Activated T-cell treated with anti-CD3 and anti-CD28 coated beads, Interleukin-2, amount 50 U/mL, for 24 hours (primary cell): Measurements from ENCODE around the gene SCP2D1.
A peak's percentile ranks its signal among the peaks of the same experiment; 100 is the strongest.
"Not testable (repeated sequence)": the region's sequence is repeated elsewhere in the genome, so short reads cannot be mapped to it uniquely, and the experiment has no call there.

Source experiments
- DNase-seq: peaks from one replicate; pipeline ENCODE4 v3.0.0-alpha.2; 2020
- H3K27ac Mint-ChIP-seq: 2 replicates; pipeline ENCODE4 v1.8.0; 2020; ENCODE audit warnings: mild to moderate bottlenecking, mixed read lengths
- H3K27me3 Mint-ChIP-seq: 2 replicates; pipeline ENCODE4 v1.8.0; 2020; ENCODE audit warnings: mixed read lengths
- H3K36me3 Mint-ChIP-seq: 2 replicates; pipeline ENCODE4 v1.8.0; 2020; ENCODE audit warnings: low read depth, mixed read lengths
- H3K4me1 Mint-ChIP-seq: 2 replicates; pipeline ENCODE4 v1.8.0; 2020; ENCODE audit warnings: low read depth, mixed read lengths
- H3K4me3 Mint-ChIP-seq: 2 replicates; pipeline ENCODE4 v1.8.0; 2020; ENCODE audit warnings: mild to moderate bottlenecking, moderate library complexity, mixed read lengths
- H3K9me3 Mint-ChIP-seq: 2 replicates; pipeline ENCODE4 v1.8.0; 2020; ENCODE audit warnings: mixed read lengths

The SCP2D1 gene

GRCh38 chr20:18813483-18813882 lies at the start of gene SCP2D1:
Gene SCP2D1, plus strand, starts transcription at chr20:18813783. Its CDS starts 33 bp downstream, at chr20:18813816.
- no peak within 1 kb of the TSS for H3K27ac Mint-ChIP-seq
- H3K36me3 Mint-ChIP-seq = no peaks in the 10 kb centered on the region
- H3K9me3 Mint-ChIP-seq = no peaks in the 10 kb centered on the region
- H3K27me3 Mint-ChIP-seq = peaks cover 3% of the 10 kb centered on the region
- no peak for DNase-seq
- no peaks in the 10 kb centered on the region for H3K4me1 Mint-ChIP-seq
- no peak within 1 kb of the TSS for H3K4me3 Mint-ChIP-seq

GRCh38 chr20:18767676-18768075 lies 45.9 kb upstream of the SCP2D1 start:
- DNase-seq = no peak
- Mint-ChIP-seq H3K4me3 (no peak overlapping the region), H3K27me3 (peaks cover 4% of the 10 kb centered on the region), H3K4me1 (no peaks in the 10 kb centered on the region), H3K27ac (no peak overlapping the region), H3K9me3 (no peaks in the 10 kb centered on the region), H3K36me3 (peaks cover 17% of the 10 kb centered on the region)

GRCh38 chr20:18773566-18773965 lies 40.0 kb upstream of the SCP2D1 start:
- Mint-ChIP-seq H3K4me3 (no peak overlapping the region), H3K4me1 (no peaks in the 10 kb centered on the region), H3K36me3 (no peaks in the 10 kb centered on the region), H3K27ac (no peak overlapping the region), H3K9me3 (no peaks in the 10 kb centered on the region), H3K27me3 (peaks cover 18% of the 10 kb centered on the region)
- DNase-seq = no peak

- Mint-ChIP-seq H3K4me3 (no peak overlapping the region), H3K9me3 (no peaks in the 10 kb centered on the region), H3K27me3 (peaks cover 18% of the 10 kb centered on the region), H3K27ac (no peak overlapping the region), H3K4me1 (no peaks in the 10 kb centered on the region), H3K36me3 (no peaks in the 10 kb centered on the region)
- DNase-seq = no peak
Observed at GRCh38 chr20:18774207-18774606, 39.4 kb upstream of the SCP2D1 start.

- Mint-ChIP-seq H3K27me3 (peaks cover 18% of the 10 kb centered on the region), H3K4me1 (no peaks in the 10 kb centered on the region), H3K36me3 (no peaks in the 10 kb centered on the region), H3K27ac (no peak overlapping the region), H3K9me3 (no peaks in the 10 kb centered on the region), H3K4me3 (no peak overlapping the region)
- no peak for DNase-seq
Observed at GRCh38 chr20:18775633-18776032, 38.0 kb upstream of the SCP2D1 start.

- DNase-seq = no peak
- Mint-ChIP-seq H3K27me3 (peaks cover 10% of the 10 kb centered on the region), H3K4me3 (no peak overlapping the region), H3K27ac (no peak overlapping the region), H3K4me1 (no peaks in the 10 kb centered on the region), H3K9me3 (no peaks in the 10 kb centered on the region), H3K36me3 (no peaks in the 10 kb centered on the region)
Observed at GRCh38 chr20:18778690-18779392, 34.7 kb upstream of the SCP2D1 start.

- no peak overlapping the region for H3K4me3 Mint-ChIP-seq
- no peaks in the 10 kb centered on the region for H3K9me3 Mint-ChIP-seq
- H3K27ac Mint-ChIP-seq = no peak overlapping the region
- no peaks in the 10 kb centered on the region for H3K4me1 Mint-ChIP-seq
- peaks cover 5% of the 10 kb centered on the region for H3K27me3 Mint-ChIP-seq
- no peak for DNase-seq
- H3K36me3 Mint-ChIP-seq = no peaks in the 10 kb centered on the region
Observed at GRCh38 chr20:18780385-18781130, 33.0 kb upstream of the SCP2D1 start.

- DNase-seq = no peak
- H3K27me3 Mint-ChIP-seq = peaks cover 12% of the 10 kb centered on the region
Observed at GRCh38 chr20:18781509-18781908, 32.1 kb upstream of the SCP2D1 start.

GRCh38 chr20:18783385-18783959 lies 30.1 kb upstream of the SCP2D1 start:
- H3K27ac Mint-ChIP-seq = no peak overlapping the region
- no peak for DNase-seq
- no peaks in the 10 kb centered on the region for H3K9me3 Mint-ChIP-seq
- no peaks in the 10 kb centered on the region for H3K4me1 Mint-ChIP-seq
- no peak overlapping the region for H3K4me3 Mint-ChIP-seq
- no peaks in the 10 kb centered on the region for H3K36me3 Mint-ChIP-seq
- peaks cover 23% of the 10 kb centered on the region for H3K27me3 Mint-ChIP-seq

More at GRCh38 chr20:18781509-18781908, 32.1 kb upstream of the SCP2D1 start:
- H3K9me3 Mint-ChIP-seq = no peaks in the 10 kb centered on the region
- H3K4me3 Mint-ChIP-seq = no peak overlapping the region
- no peaks in the 10 kb centered on the region for H3K4me1 Mint-ChIP-seq
- H3K27ac Mint-ChIP-seq = no peak overlapping the region
- H3K36me3 Mint-ChIP-seq = no peaks in the 10 kb centered on the region

GRCh38 chr20:18787046-18787445 lies 26.5 kb upstream of the SCP2D1 start:
- not testable (repeated sequence) for H3K4me1 Mint-ChIP-seq, H3K36me3 Mint-ChIP-seq, H3K9me3 Mint-ChIP-seq, H3K27ac Mint-ChIP-seq, H3K4me3 Mint-ChIP-seq, DNase-seq
- H3K27me3 Mint-ChIP-seq = peaks cover 43% of the 10 kb centered on the region

GRCh38 chr20:18788021-18788420 lies 25.6 kb upstream of the SCP2D1 start:
- no peak for DNase-seq
- no peak overlapping the region for H3K4me3 Mint-ChIP-seq
- H3K27me3 Mint-ChIP-seq = peaks cover 43% of the 10 kb centered on the region
- H3K4me1 Mint-ChIP-seq = no peaks in the 10 kb centered on the region
- H3K9me3 Mint-ChIP-seq = no peaks in the 10 kb centered on the region
- no peaks in the 10 kb centered on the region for H3K36me3 Mint-ChIP-seq
- no peak overlapping the region for H3K27ac Mint-ChIP-seq

GRCh38 chr20:18790787-18791186 lies 22.8 kb upstream of the SCP2D1 start:
- Mint-ChIP-seq H3K4me1 (peaks cover 17% of the 10 kb centered on the region), H3K36me3 (peaks cover 6% of the 10 kb centered on the region), H3K27me3 (peaks cover 38% of the 10 kb centered on the region), H3K4me3 (no peak overlapping the region), H3K9me3 (peaks cover 1% of the 10 kb centered on the region), H3K27ac (no peak overlapping the region)
- no peak for DNase-seq

GRCh38 chr20:18793625-18794427 lies 19.8 kb upstream of the SCP2D1 start:
- DNase-seq = peak; percentile 85
- Mint-ChIP-seq H3K4me1 (peaks cover 23% of the 10 kb centered on the region), H3K9me3 (peaks cover 9% of the 10 kb centered on the region), H3K36me3 (peaks cover 8% of the 10 kb centered on the region), H3K27me3 (peaks cover 22% of the 10 kb centered on the region), H3K27ac (peak overlapping the region; percentile 96), H3K4me3 (peak overlapping the region; percentile 93)

- Mint-ChIP-seq H3K9me3 (peaks cover 9% of the 10 kb centered on the region), H3K27ac (peak overlapping the region; percentile 96), H3K36me3 (peaks cover 8% of the 10 kb centered on the region), H3K4me1 (peaks cover 25% of the 10 kb centered on the region), H3K4me3 (peak overlapping the region; percentile 93), H3K27me3 (peaks cover 21% of the 10 kb centered on the region)
- no peak for DNase-seq
Observed at GRCh38 chr20:18794428-18794787, 19.2 kb upstream of the SCP2D1 start.
